IMR-90 (cell line): ENCODE measurements around the gene FAM217B. TPM values are rescaled to one million over a fixed set of nuclear protein-coding genes. Genes with fewer than 3 reads are reported as not detected.

Source experiments
- ATAC-seq: fragments of 200-7000 bp; cut with Tn5 transposase; 2 replicates; pipeline ENCODE4 v1.9.1; 2020; ENCODE audit warnings: low read depth, mild to moderate bottlenecking, moderate library complexity
- BruUV-seq: library from RNA; stranded (reverse); fragments of 400-500 nt; replicated peaks from 2 replicates; lab custom pipeline; 2021; lab: Mats Ljungman, UMichigan
- CTCF ChIA-PET: fragments of 300-600 bp; formaldehyde crosslinking; extraction: SDS; loops from one replicate; lab custom pipeline; 2021; ENCODE audit warnings: antibody characterized with exemption; lab: Yijun Ruan, JAX
- POLR2A ChIA-PET: fragments of 300-600 bp; sonication (Branson Sonifier 250); formaldehyde crosslinking; loops from one replicate; lab custom pipeline; 2022; ENCODE audit warnings: antibody characterized with exemption; ENCODE audit not compliant: unreplicated experiment; lab: Charles Lee
- DNase-seq: peaks from one replicate; pipeline ENCODE4 v3.0.0; 2013
- H2AFZ ChIP-seq: replicated peaks from 2 replicates; pipeline ENCODE3; 2013; ENCODE audit warnings: low read length, mild to moderate bottlenecking; ENCODE audit not compliant: poor library complexity
- H2AK5ac ChIP-seq: 2 replicates; pipeline ENCODE4 v1.6.1; 2013; ENCODE audit warnings: low read depth, low read length, inconsistent platforms
- H2AK9ac ChIP-seq: replicated peaks from 2 replicates; pipeline ENCODE3; 2013; ENCODE audit warnings: mild to moderate bottlenecking, low read depth, low read length, moderate library complexity; ENCODE audit not compliant: poor library complexity
- H2BK120ac ChIP-seq: 2 replicates; pipeline ENCODE4 v1.6.1; 2013; ENCODE audit warnings: low read depth, low read length, inconsistent platforms
- H2BK15ac ChIP-seq: 3 replicates; pipeline ENCODE4 v1.6.1; 2013; ENCODE audit warnings: low read depth, low read length, inconsistent platforms
- H2BK20ac ChIP-seq: 2 replicates; pipeline ENCODE4 v1.6.1; 2013; ENCODE audit warnings: low read depth, mild to moderate bottlenecking, inconsistent platforms, low read length, moderate library complexity
- H2BK5ac ChIP-seq: 2 replicates; pipeline ENCODE4 v1.6.1; 2013; ENCODE audit warnings: mild to moderate bottlenecking, low read depth, low read length, inconsistent platforms; ENCODE audit not compliant: poor library complexity, severe bottlenecking
- H3K14ac ChIP-seq: replicated peaks from 2 replicates; pipeline ENCODE4 v1.6.1; 2013; ENCODE audit warnings: low read depth, low read length, inconsistent platforms
- H3K18ac ChIP-seq: 2 replicates; pipeline ENCODE4 v1.6.1; 2013; ENCODE audit warnings: low read depth, low read length, control low read depth
- H3K23ac ChIP-seq: 2 replicates; pipeline ENCODE4 v1.6.1; 2013; ENCODE audit warnings: low read depth, low read length, inconsistent platforms
- H3K27ac ChIP-seq: 2 replicates; pipeline ENCODE4 v1.5.1; 2013; ENCODE audit warnings: mild to moderate bottlenecking, control low read depth, low read length; ENCODE audit not compliant: insufficient read depth
- H3K27me3 ChIP-seq: 2 replicates; pipeline ENCODE4 v1.6.1; 2013; ENCODE audit warnings: low read length; ENCODE audit not compliant: control insufficient read depth, insufficient read depth
- H3K36me3 ChIP-seq: 2 replicates; pipeline ENCODE4 v1.6.1; 2013; ENCODE audit warnings: low read length, mixed read lengths; ENCODE audit not compliant: control insufficient read depth, insufficient read depth
- H3K4ac ChIP-seq: 2 replicates; pipeline ENCODE4 v1.6.1; 2013; ENCODE audit warnings: low read depth, low read length, inconsistent platforms
- H3K4me1 ChIP-seq: 2 replicates; pipeline ENCODE4 v1.6.1; 2013; ENCODE audit warnings: low read length, mixed read lengths; ENCODE audit not compliant: control insufficient read depth, insufficient read depth
- H3K4me2 ChIP-seq: 2 replicates; pipeline ENCODE4 v1.6.1; 2013; ENCODE audit warnings: low read depth, mild to moderate bottlenecking, control low read depth, low read length, moderate library complexity
- H3K4me3 ChIP-seq: 2 replicates; pipeline ENCODE4 v1.5.1; 2013; ENCODE audit warnings: low read depth, mild to moderate bottlenecking, control low read depth, low read length, moderate library complexity; ENCODE audit not compliant: insufficient read depth
- H3K56ac ChIP-seq: 2 replicates; pipeline ENCODE4 v1.6.1; 2013; ENCODE audit warnings: low read length, inconsistent platforms; ENCODE audit not compliant: insufficient read depth; ENCODE audit errors: extremely low read depth
- H3K79me1 ChIP-seq, 2 experiments: 2 replicates each; pipeline ENCODE4 v1.6.1; 2013; ENCODE audit warnings: low read length in 2 of 2, inconsistent platforms in 1 of 2, low read depth in 1 of 2
- H3K9ac ChIP-seq: 2 replicates; pipeline ENCODE4 v1.6.1; 2013; ENCODE audit warnings: low read depth, low read length, control low read depth
- H3K9me1 ChIP-seq: 2 replicates; pipeline ENCODE4 v1.6.1; 2013; ENCODE audit warnings: low read length, inconsistent platforms; ENCODE audit not compliant: insufficient read depth
- H3K9me3 ChIP-seq: 2 replicates; pipeline ENCODE4 v1.6.1; 2013; ENCODE audit warnings: low read length; ENCODE audit not compliant: control insufficient read depth, insufficient read depth
- H4K20me1 ChIP-seq: 2 replicates; pipeline ENCODE4 v1.6.1; 2013; ENCODE audit warnings: low read length, inconsistent platforms; ENCODE audit not compliant: insufficient read depth
- H4K5ac ChIP-seq: 2 replicates; pipeline ENCODE4 v1.6.1; 2013; ENCODE audit warnings: mild to moderate bottlenecking, low read depth, low read length, control low read depth
- H4K8ac ChIP-seq, 2 experiments: 2 replicates each; pipeline ENCODE4 v1.6.1; 2013; ENCODE audit warnings: low read depth in 2 of 2, low read length in 2 of 2, control low read depth in 1 of 2, inconsistent platforms in 1 of 2
- H4K91ac ChIP-seq: 2 replicates; pipeline ENCODE4 v1.6.1; 2013; ENCODE audit warnings: low read depth, low read length, inconsistent platforms; ENCODE audit not compliant: insufficient read depth
- BHLHE40 ChIP-seq: fragments of 150-350 bp; IDR thresholded peaks from 2 replicates; pipeline ENCODE4 v1.6.1; 2016; ENCODE audit warnings: mild to moderate bottlenecking, low read depth, low read length
- CEBPB ChIP-seq: IDR thresholded peaks from 2 replicates; pipeline ENCODE4 v1.6.1; 2012; ENCODE audit warnings: low read depth, low read length, improper control_type of control experiment
- FOS ChIP-seq: fragments of 150-350 bp; IDR thresholded peaks from 2 replicates; pipeline ENCODE4 v1.6.1; 2016; ENCODE audit warnings: low read depth, low read length
- MAFK ChIP-seq: IDR thresholded peaks from 2 replicates; pipeline ENCODE4 v1.6.1; 2012; ENCODE audit warnings: low read depth, low read length, improper control_type of control experiment
- MAZ ChIP-seq: IDR thresholded peaks from 2 replicates; pipeline ENCODE4 v1.6.1; 2012; ENCODE audit warnings: low read depth, mild to moderate bottlenecking, low read length, improper control_type of control experiment, moderate library complexity, borderline replicate concordance
- MXI1 ChIP-seq: IDR thresholded peaks from 2 replicates; pipeline ENCODE4 v1.6.1; 2012; ENCODE audit warnings: low read depth, mild to moderate bottlenecking, low read length, moderate library complexity, borderline replicate concordance
- NFE2L2 ChIP-seq: fragments of 150-350 bp; IDR thresholded peaks from 2 replicates; pipeline ENCODE4 v1.6.1; 2016; ENCODE audit warnings: low read depth, mild to moderate bottlenecking, low read length
- POLR2A ChIP-seq: IDR thresholded peaks from 2 replicates; pipeline ENCODE4 v1.6.1; 2012; ENCODE audit warnings: mild to moderate bottlenecking, low read depth, low read length
- RAD21 ChIP-seq: IDR thresholded peaks from 2 replicates; pipeline ENCODE4 v1.6.1; 2012; ENCODE audit warnings: low read length, improper control_type of control experiment
- RFX5 ChIP-seq: IDR thresholded peaks from 2 replicates; pipeline ENCODE4 v1.8.0; 2012; ENCODE audit warnings: low read depth, mild to moderate bottlenecking, low read length, moderate library complexity
- SMC3 ChIP-seq: fragments of 150-350 bp; IDR thresholded peaks from 2 replicates; pipeline ENCODE4 v1.6.1; 2016; ENCODE audit warnings: low read depth, mild to moderate bottlenecking, antibody characterized with exemption, low read length, moderate library complexity
- WGBS, 2 experiments: methylation state at CpG; one replicate each; pipeline versions ENCODE4 v1.1.5 to v1.1.7; 2013; ENCODE audit warnings: missing lambda C conversion rate in 2 of 2; ENCODE audit not compliant: insufficient read length in 1 of 2; ENCODE audit errors: extremely low coverage in 2 of 2; 5-methylcytosine and 5-hydroxymethylcytosine counted together
- dilution Hi-C: fragments of 300-500 bp; cut with HindIII; formaldehyde crosslinking; loops from one replicate; pipeline ENCODE4 v1.14.3; 2018; ENCODE audit warnings: low sequenced_read_pairs; ENCODE audit not compliant: unreplicated experiment
- in situ Hi-C: fragments of 300-500 bp; cut with MboI; formaldehyde crosslinking; loops from 3 replicates; pipeline ENCODE4 v1.14.3; 2019; ENCODE audit warnings: low sequenced_read_pairs, inconsistent platforms, mixed read lengths
- intact Hi-C: fragments of 100-400 bp; cut with micrococcal nuclease; formaldehyde crosslinking; loops from 2 replicates; pipeline ENCODE4 v1.10.0; 2022
- polyA plus RNA-seq, 3 experiments: library from polyadenylated mRNA; depleted of rRNA; stranded (reverse); fragments of >200 nt; gene quantifications; 2 replicates each; pipeline ENCODE4 v1.2.3, GENCODE V29; 2012; ENCODE audit warnings: low replicate concordance in 1 of 3
- total RNA-seq: library from RNA; depleted of rRNA; stranded (reverse); fragments of >200 nt; gene quantifications from 2 replicates; pipeline ENCODE4 v1.2.3, GENCODE V29; 2012
- TF ChIP-seq, protein P1 (sequence below): conservative IDR thresholded peaks from 2 replicates; pipeline ENCODE4 v1.5.1; 2012; ENCODE audit warnings: mild to moderate bottlenecking, low read depth, low read length, improper control_type of control experiment
- TF ChIP-seq, protein P2 (sequence below): fragments of 150-350 bp; IDR thresholded peaks from 2 replicates; pipeline ENCODE4 v1.6.1; 2017; ENCODE audit warnings: mild to moderate bottlenecking, antibody characterized with exemption, low read length, low read depth
- TF ChIP-seq, protein P3 (sequence below): fragments of 150-350 bp; IDR thresholded peaks from 2 replicates; pipeline ENCODE4 v1.6.1; 2016; ENCODE audit warnings: low read depth, mild to moderate bottlenecking, low read length, moderate library complexity, borderline replicate concordance

The FAM217B gene
- total and polyA plus RNA-seq, 2 of the 4 experiments (the other 2 are of a cell fraction): 3.0 to 3.9 TPM

DNA sequence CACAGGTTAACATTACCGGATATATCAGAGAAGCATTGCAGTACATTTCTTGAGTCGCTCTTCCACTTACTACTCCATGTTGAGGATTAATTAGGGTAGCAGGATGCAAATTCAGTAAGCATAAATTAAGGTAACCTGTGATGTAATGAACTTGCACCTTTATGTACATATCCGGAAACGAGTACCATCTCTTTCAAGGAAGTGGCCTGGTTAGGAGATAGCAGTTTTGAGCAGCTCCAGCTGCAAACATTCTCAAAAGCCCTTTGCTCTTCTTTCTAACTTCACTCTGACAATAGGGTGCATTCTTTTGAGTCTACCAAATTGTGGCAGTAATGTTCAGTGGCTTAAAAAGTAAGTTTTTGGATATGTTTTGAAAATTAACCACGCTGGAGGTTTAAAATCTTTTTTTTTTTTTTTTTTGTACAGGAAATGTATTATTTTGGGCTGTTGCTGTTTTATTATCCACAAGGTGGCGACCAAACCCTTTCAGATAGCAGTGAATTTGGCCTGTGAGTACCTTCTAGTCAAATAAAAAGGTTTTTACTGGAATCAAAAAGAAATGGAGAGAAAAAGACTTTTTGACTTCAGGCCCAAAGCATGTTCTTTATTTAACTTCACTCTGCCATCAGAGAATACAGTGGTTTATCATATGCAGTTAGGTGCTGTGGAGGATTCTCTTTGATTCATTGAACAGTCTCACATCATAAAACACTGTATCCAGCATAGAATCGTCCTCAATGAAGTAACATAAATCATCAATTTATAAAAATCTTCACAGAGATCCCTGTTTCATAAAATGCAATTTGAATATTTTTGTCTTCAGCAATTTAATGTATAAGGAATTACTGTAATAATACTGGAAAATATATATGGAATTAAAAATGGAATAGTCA, 8.9 kb downstream of the FAM217B start:
- peak; percentile 67 for DNase-seq
- Histone ChIP-seq H2BK5ac (no peak overlapping the region), H2BK20ac (no peak overlapping the region), H3K27ac (no peak overlapping the region), H2BK15ac (no peak overlapping the region), H3K79me1 (no peaks in the 10 kb centered on the region), H2AFZ (no peak overlapping the region), H2BK120ac (no peak overlapping the region), H3K4ac (no peak overlapping the region), H4K5ac (no peak overlapping the region), H3K9me3 (no peaks in the 10 kb centered on the region), H3K56ac (no peak overlapping the region), H3K4me2 (no peak overlapping the region), H2AK9ac (no peak overlapping the region), H4K20me1 (no peaks in the 10 kb centered on the region), H3K14ac (no peak overlapping the region), H3K9ac (no peak overlapping the region), H4K91ac (no peak overlapping the region), H3K18ac (no peak overlapping the region), H3K27me3 (no peaks in the 10 kb centered on the region), H4K8ac (no peak overlapping the region), H3K23ac (no peak overlapping the region), H3K9me1 (no peaks in the 10 kb centered on the region), H2AK5ac (no peak overlapping the region), H3K36me3 (peaks cover 8% of the 10 kb centered on the region), H3K4me1 (peaks cover 2% of the 10 kb centered on the region), H3K4me3 (no peak overlapping the region)
- peak; percentile 67 for ATAC-seq
- in situ Hi-C loops: no loop called here
- no CpG with 5 or more reads among the region's 7 CpGs for WGBS, 2 experiments
- intact Hi-C loops: loop anchor here (2.0 to 10.0 kb wide), 5 partner anchors 108 to 1236 kb away; no protein-coding TSS in a partner anchor
- BruUV-seq: no TSS peak
- ChIA-PET CTCF (interaction anchor here (0.6 to 0.7 kb wide), 2 partner anchors 161 to 183 kb away, joined by 4 to 9 read pairs; no protein-coding TSS in a partner anchor), POLR2A (no interaction called here)
- dilution Hi-C loops: no loop called here
- TF ChIP-seq POLR2A (no peak), MAZ (no peak), RAD21 (peak; percentile 72), SMC3 (peak; percentile 51), CEBPB (no peak), RFX5 (no peak), MAFK (no peak), FOS (no peak), NFE2L2 (no peak), MXI1 (no peak), BHLHE40 (no peak)
- TF ChIP-seq, protein P1, sequence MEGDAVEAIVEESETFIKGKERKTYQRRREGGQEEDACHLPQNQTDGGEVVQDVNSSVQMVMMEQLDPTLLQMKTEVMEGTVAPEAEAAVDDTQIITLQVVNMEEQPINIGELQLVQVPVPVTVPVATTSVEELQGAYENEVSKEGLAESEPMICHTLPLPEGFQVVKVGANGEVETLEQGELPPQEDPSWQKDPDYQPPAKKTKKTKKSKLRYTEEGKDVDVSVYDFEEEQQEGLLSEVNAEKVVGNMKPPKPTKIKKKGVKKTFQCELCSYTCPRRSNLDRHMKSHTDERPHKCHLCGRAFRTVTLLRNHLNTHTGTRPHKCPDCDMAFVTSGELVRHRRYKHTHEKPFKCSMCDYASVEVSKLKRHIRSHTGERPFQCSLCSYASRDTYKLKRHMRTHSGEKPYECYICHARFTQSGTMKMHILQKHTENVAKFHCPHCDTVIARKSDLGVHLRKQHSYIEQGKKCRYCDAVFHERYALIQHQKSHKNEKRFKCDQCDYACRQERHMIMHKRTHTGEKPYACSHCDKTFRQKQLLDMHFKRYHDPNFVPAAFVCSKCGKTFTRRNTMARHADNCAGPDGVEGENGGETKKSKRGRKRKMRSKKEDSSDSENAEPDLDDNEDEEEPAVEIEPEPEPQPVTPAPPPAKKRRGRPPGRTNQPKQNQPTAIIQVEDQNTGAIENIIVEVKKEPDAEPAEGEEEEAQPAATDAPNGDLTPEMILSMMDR: peak; percentile 77
- TF ChIP-seq, protein P2, sequence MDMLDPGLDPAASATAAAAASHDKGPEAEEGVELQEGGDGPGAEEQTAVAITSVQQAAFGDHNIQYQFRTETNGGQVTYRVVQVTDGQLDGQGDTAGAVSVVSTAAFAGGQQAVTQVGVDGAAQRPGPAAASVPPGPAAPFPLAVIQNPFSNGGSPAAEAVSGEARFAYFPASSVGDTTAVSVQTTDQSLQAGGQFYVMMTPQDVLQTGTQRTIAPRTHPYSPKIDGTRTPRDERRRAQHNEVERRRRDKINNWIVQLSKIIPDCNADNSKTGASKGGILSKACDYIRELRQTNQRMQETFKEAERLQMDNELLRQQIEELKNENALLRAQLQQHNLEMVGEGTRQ: no peak
- TF ChIP-seq, protein P3, sequence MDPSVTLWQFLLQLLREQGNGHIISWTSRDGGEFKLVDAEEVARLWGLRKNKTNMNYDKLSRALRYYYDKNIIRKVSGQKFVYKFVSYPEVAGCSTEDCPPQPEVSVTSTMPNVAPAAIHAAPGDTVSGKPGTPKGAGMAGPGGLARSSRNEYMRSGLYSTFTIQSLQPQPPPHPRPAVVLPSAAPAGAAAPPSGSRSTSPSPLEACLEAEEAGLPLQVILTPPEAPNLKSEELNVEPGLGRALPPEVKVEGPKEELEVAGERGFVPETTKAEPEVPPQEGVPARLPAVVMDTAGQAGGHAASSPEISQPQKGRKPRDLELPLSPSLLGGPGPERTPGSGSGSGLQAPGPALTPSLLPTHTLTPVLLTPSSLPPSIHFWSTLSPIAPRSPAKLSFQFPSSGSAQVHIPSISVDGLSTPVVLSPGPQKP: no peak
